Gastrocnemius medialis (tissue), 4 donors: Measurements from ENCODE around the gene TRAIP. TPM values are rescaled to one million over a fixed set of nuclear protein-coding genes. Genes with fewer than 3 reads are reported as not detected.

Source experiments
- ATAC-seq, 2 donors: fragments of 150-250 bp; one replicate each; pipeline ENCODE4 v1.9.1; 2016
- DNase-seq, 2 donors: peaks; one replicate each; pipeline ENCODE4 v3.0.0-alpha.2; 2019
- H3K27ac ChIP-seq, 4 donors: fragments of 200-600 bp; sonication (generic); 1 replicate in 1 of 4; 2 replicates in 3 of 4; pipeline ENCODE4 v1.5.1; 2016 to 2018; ENCODE audit warnings: mild to moderate bottlenecking in 2 of 4, moderate library complexity in 1 of 4
- H3K27me3 ChIP-seq, 3 donors: fragments of 200-600 bp; sonication (generic) in 2 of 3; 1 replicate in 1 of 3; 2 replicates in 2 of 3; pipeline versions ENCODE4 v1.5.1 to v1.6.0; 2016 to 2019; ENCODE audit warnings: mild to moderate bottlenecking in 1 of 3, moderate library complexity in 1 of 3
- H3K36me3 ChIP-seq, 2 donors: fragments of 200-600 bp; sonication (generic) in 1 of 2; one replicate each; pipeline ENCODE4 v1.5.1; 2017 to 2018
- H3K4me1 ChIP-seq, 2 donors: fragments of 200-600 bp; sonication (generic) in 1 of 2; one replicate each; pipeline ENCODE4 v1.5.1; 2016 to 2017; ENCODE audit warnings: mild to moderate bottlenecking in 2 of 2
- H3K4me3 ChIP-seq, 4 donors: fragments of 200-600 bp; sonication (generic) in 3 of 4; 1 replicate in 1 of 4; 2 replicates in 3 of 4; pipeline ENCODE4 v1.5.1; 2016 to 2019; ENCODE audit warnings: mild to moderate bottlenecking in 2 of 4
- H3K9me3 ChIP-seq, 3 donors: fragments of 200-600 bp; sonication (generic) in 2 of 3; 1 replicate in 1 of 3; 2 replicates in 2 of 3; pipeline ENCODE4 v1.5.1; 2016 to 2019
- POLR2A ChIP-seq, 2 donors: fragments of 450-650 bp; IDR thresholded peaks; one replicate each; pipeline ENCODE4 v1.6.1; 2017; ENCODE audit warnings: antibody characterized with exemption in 2 of 2, mild to moderate bottlenecking in 2 of 2, moderate library complexity in 2 of 2
- in situ Hi-C, 4 donors: fragments of 200-750 bp; cut with MboI; loops; one replicate each; pipeline versions ENCODE4 v1.15.0 to v1.8.0; 2017; ENCODE audit warnings: low sequenced_read_pairs in 4 of 4
- intact Hi-C: fragments of 100-400 bp; cut with DNase I; formaldehyde crosslinking; loops from one replicate; pipeline ENCODE4 v1.15.1; 2023; ENCODE audit warnings: low total_unique reads
- total RNA-seq, 4 donors: library from RNA; depleted of rRNA; stranded (reverse); fragments of >200 nt; gene quantifications; one replicate each; pipeline versions ENCODE4 v1.1.0 to v1.2.3, GENCODE V29; 2016
- TF ChIP-seq, protein P1 (sequence below), 5 experiments: fragments of 450-650 bp in 3 of 5; fragments of 200-600 bp in 2 of 5; sonication (generic) in 2 of 5; IDR thresholded peaks in 4 of 5; conservative IDR thresholded peaks in 1 of 5; 1 replicate in 4 of 5; 2 replicates in 1 of 5; pipeline ENCODE4 v1.5.1; 2016 to 2019; ENCODE audit warnings: antibody characterized with exemption in 5 of 5, mild to moderate bottlenecking in 3 of 5, moderate library complexity in 3 of 5

Gene TRAIP
- total RNA-seq, 4 donors from 2014 or later, result 0.36 to 4.2 (median 1.1) TPM

DNA sequence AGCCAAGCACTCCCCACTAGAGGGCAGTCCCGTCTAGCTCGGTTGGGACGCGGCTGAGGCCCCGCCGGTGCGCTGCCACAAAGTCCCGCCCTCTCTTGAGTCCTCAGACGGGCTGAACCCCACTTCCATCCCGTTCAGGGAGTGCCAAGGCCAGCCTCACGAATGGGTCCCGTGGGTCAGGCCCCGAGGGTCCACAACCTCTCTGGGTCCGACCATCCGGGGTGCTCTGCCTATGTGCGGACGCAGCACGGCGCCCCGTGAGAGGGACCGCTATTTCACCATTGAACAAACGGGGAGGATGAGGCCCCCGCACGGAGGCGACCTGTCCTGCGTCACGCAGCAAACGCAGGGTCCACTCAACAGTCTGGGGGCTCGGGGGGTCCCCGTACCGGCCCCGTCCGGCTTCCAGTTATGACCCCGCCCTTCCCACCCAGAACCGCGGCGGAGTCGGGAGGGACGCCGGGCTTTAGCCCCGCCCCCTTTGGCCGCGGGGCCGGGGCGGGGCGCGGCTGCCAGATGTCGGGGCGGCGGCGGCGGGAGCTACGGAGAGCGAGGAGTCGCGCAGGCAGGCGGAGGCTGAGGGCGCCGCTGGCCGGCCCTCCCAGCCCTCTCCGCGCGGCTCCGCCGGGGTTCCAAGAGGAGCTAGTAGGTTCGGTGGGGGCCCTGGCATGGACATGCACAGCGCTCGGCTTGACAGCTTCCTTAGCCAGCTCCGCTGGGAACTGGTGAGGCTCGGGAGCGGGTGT is 53.5 kb downstream of the TRAIP start, which contains the start of gene INKA1:
Gene INKA1, plus strand, starts transcription at position 543 of the 746 bp plus-strand sequence. Its CDS starts 132 bp downstream, at position 675.
- Histone ChIP-seq H3K9me3 (no peaks in the 10 kb centered on the region), H3K36me3 (no peaks in the 10 kb centered on the region), H3K27ac (peak within 1 kb of the TSS; percentile 89 to 97 (median 93)), H3K27me3 (no peaks in the 10 kb centered on the region), H3K4me3 (peak within 1 kb of the TSS; percentile 83 to 99 (median 88)), H3K4me1 (peaks cover 40 to 45% of the 10 kb centered on the region in 2 donors)
- intact Hi-C loops (loop anchor here (1.0 to 5.0 kb wide), 3 partner anchors 36 to 99 kb away; partner anchors contain the start of genes GMPPB and MST1R), in situ Hi-C loops (loop anchor here in 1 of 4 donors (5.0 kb wide), 1 partner anchor 39 kb away; no protein-coding TSS in a partner anchor)
- ATAC-seq, result peak; percentile 68 to 82
- TF ChIP-seq, protein P1, sequence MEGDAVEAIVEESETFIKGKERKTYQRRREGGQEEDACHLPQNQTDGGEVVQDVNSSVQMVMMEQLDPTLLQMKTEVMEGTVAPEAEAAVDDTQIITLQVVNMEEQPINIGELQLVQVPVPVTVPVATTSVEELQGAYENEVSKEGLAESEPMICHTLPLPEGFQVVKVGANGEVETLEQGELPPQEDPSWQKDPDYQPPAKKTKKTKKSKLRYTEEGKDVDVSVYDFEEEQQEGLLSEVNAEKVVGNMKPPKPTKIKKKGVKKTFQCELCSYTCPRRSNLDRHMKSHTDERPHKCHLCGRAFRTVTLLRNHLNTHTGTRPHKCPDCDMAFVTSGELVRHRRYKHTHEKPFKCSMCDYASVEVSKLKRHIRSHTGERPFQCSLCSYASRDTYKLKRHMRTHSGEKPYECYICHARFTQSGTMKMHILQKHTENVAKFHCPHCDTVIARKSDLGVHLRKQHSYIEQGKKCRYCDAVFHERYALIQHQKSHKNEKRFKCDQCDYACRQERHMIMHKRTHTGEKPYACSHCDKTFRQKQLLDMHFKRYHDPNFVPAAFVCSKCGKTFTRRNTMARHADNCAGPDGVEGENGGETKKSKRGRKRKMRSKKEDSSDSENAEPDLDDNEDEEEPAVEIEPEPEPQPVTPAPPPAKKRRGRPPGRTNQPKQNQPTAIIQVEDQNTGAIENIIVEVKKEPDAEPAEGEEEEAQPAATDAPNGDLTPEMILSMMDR (IDR thresholded peaks at IDR 0.05 in 4 of 5, conservative IDR thresholded peaks at IDR 0.05 in 1 of 5), result peak; percentile 84 to 96 (median 94)
- TF ChIP-seq POLR2A (IDR thresholded peaks at IDR 0.05), result peak; percentile 88 to 89
- DNase-seq, result peak; percentile 80 to 86

DNA sequence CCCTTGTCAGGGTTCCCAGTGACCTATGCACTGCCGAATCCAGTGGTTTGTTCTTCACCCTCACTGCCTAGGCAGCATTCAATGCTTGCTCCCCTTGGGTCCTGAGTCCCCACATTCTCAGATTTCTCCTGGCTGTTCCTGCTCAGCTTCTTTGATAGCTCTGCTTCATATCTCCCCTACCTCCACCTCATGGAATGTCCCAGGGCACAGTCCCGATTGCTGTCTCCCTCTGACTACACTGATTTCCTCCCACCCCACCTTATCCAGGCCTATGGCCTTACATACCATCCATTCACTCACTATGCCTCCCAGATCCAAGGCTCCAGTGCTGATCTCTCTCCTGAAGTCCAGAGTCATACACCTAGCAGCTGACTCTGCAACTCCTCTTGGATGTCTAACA is 55.2 kb downstream of the TRAIP start:
- no peaks in the 10 kb centered on the region for H3K9me3 ChIP-seq
- intact Hi-C loops (loop anchor here (5.0 kb wide), 1 partner anchor 101 kb away; the partner anchor contains the start of gene MST1R), in situ Hi-C loops (loop anchor here in 1 of 4 donors (5.0 kb wide), 1 partner anchor 41 kb away; no protein-coding TSS in a partner anchor)
- peaks cover 24 to 29% of the 10 kb centered on the region in 2 donors for H3K4me1 ChIP-seq
- no peak overlapping the region for H3K4me3 ChIP-seq
- H3K27ac ChIP-seq, result no peak overlapping the region
- no peaks in the 10 kb centered on the region for H3K36me3 ChIP-seq
- DNase-seq (no peak), ATAC-seq (no peak)
- TF ChIP-seq POLR2A (IDR thresholded peaks at IDR 0.05), result no peak
- H3K27me3 ChIP-seq, result no peaks in the 10 kb centered on the region

DNA sequence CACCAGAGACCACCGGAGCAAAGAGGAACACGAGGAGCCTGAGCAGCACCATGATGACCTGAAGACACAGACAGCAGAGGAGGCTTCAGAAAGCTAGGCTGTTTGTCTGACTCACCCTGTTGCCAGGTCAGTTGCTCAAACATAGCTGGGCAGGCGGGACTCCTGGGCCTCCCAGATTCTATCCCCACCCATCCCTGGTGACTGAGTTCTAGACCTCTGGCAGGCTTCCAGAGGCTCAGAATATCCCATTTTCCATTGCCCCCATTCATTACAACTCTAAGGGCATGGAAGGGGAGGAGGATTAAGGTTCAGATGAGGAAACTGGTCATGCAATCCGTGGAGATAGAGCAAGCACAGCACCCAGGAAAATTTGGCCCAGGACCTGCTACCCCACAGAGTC is 56.6 kb downstream of the TRAIP start, which contains the start of gene CDHR4:
Gene CDHR4, minus strand, starts transcription at position 113 of the 400 bp plus-strand sequence. Its CDS starts 61 bp downstream, at position 52.
- in situ Hi-C loops, result loop anchor here in 2 of 4 donors (5.0 kb wide), 2 partner anchors 38 to 43 kb away; no protein-coding TSS in a partner anchor
- TF ChIP-seq, protein P1 (IDR thresholded peaks at IDR 0.05 in 4 of 5, conservative IDR thresholded peaks at IDR 0.05 in 1 of 5), result no peak
- TF ChIP-seq POLR2A (IDR thresholded peaks at IDR 0.05), result no peak
- Histone ChIP-seq H3K36me3 (no peaks in the 10 kb centered on the region), H3K4me3 (no peak within 1 kb of the TSS), H3K4me1 (peaks cover 12 to 15% of the 10 kb centered on the region in 2 donors), H3K9me3 (no peaks in the 10 kb centered on the region), H3K27me3 (no peaks in the 10 kb centered on the region), H3K27ac (no peak within 1 kb of the TSS)
- ATAC-seq (no peak), DNase-seq (peak in 1 of 2 donors; percentile 53)
- intact Hi-C loops, result loop anchor here (5.0 kb wide), 1 partner anchor 103 kb away; the partner anchor contains the start of gene MST1R

GRCh38 chr3:49799105-49799504 is 57.3 kb downstream of the TRAIP start:
- no peak for ATAC-seq
- intact Hi-C loops (no loop called here), in situ Hi-C loops (loop anchor here in 1 of 4 donors (5.0 kb wide), 1 partner anchor 38 kb away; no protein-coding TSS in a partner anchor)
- Histone ChIP-seq H3K4me3 (no peak overlapping the region), H3K27me3 (no peaks in the 10 kb centered on the region), H3K36me3 (no peaks in the 10 kb centered on the region), H3K27ac (no peak overlapping the region), H3K9me3 (no peaks in the 10 kb centered on the region), H3K4me1 (peaks cover 5 to 8% of the 10 kb centered on the region in 2 donors)
- no peak for DNase-seq
- TF ChIP-seq POLR2A (IDR thresholded peaks at IDR 0.05), result no peak
- TF ChIP-seq, protein P1 (IDR thresholded peaks at IDR 0.05 in 4 of 5, conservative IDR thresholded peaks at IDR 0.05 in 1 of 5), result no peak
